GM19025 (cell line): ENCODE measurements around the gene ADGRL2.
"Not testable (repeated sequence)": the region's sequence is repeated elsewhere in the genome, so short reads cannot be mapped to it uniquely, and the experiment has no call there.

Experiments
- ATAC-seq: cut with Tn5 transposase; IDR thresholded peaks from one replicate; pipeline ENCODE4 v1.9.1; 2021; ENCODE audit warnings: mild to moderate bottlenecking, low read depth, moderate library complexity; ENCODE audit not compliant: unreplicated experiment

ADGRL2 gene

DNA sequence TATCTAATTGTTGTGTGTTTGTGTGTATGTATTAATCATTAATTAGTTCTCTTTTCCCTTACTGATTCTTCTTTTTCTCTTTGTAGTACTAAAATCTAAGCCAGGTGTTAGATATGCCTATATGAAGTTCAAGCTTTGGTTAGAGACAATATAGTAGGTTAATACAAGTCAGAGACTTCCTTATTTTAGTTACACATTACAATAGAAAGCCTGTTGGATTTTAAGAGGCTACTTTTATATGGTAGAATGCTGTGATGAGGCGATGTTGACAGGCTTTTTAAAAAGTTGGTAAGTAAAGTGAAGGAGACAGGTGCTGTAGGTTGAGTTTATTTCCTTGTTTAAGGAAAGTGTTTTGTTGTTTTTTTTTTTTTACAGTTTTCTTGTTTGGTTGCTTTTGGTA is 45.9 kb downstream of the ADGRL2 start:
- ATAC-seq = no peak

DNA sequence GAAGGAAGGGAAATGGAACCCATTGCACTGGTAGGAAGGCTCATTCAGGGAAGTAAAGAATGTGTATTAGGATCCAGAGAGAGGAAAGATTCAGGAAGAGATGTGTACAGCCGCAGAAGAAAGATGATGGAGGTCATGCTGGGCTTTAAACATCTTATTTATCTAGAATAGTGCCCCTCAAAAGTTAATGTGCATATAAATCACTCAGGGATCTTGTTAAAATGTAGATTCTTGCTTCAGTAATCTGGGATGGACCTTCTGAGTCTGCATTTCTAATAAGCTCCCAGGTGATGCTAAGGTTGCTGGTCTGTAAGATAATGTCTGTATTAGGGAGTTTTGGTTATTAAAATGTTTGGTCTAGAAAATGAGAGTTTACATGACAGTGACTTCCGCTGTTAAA is 46.3 kb downstream of the ADGRL2 start:
- ATAC-seq = no peak

DNA sequence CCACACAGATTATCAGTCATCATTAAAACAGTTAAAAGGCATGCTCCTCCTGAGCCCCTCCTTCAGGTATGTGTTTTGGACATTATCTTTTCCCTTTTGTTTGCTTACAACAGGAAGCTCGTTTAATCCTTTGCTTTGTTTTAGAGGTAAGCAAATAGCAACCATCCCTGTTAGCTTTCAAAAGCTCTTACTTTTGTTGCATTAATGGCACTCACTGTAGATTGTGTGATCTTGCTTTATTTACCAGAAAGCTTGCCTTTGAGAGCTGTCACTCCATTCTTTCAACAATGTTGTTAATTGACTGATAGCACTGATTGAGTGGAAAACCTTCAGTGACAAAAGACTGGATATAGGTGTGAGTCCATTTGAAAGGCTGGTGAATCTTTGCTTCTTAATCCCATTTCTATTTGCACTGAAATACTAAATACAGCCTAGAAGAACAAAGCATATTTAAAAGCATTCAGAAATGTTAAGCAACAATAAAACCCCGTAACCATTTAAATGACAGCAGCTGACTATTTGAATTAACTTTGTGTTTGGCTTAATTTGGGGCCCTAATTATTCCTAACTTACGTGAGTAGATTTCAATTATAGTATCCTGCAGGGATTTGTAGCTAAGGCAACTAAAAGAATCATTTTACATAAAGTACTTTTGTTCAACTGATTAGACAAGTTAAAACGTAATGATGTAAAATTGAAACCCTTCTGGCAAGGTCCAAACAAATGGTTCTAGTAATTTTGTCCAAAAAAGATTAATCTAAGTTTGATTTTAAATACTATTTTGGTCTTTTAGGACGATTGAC is 48.3 kb downstream of the ADGRL2 start:
- no peak for ATAC-seq

DNA sequence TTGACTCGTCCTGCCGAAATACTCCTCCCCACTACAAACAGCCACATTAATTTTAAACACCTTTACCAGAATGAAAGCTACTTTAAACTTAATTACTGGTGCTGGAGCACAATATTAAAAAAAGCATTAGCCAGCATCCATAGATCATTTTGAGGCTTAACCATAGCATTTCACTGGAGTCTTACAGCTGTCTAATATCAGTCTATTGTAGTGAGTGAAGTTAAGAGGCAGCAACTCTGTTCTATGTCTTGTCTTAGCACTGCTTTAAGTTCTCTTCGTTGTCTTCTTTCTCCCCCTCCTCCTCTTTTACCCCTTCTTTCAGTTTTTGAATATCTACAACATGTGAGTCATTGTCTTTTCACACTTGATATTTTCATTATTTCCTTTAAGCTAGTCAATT is 49.3 kb downstream of the ADGRL2 start:
- ATAC-seq = no peak

DNA sequence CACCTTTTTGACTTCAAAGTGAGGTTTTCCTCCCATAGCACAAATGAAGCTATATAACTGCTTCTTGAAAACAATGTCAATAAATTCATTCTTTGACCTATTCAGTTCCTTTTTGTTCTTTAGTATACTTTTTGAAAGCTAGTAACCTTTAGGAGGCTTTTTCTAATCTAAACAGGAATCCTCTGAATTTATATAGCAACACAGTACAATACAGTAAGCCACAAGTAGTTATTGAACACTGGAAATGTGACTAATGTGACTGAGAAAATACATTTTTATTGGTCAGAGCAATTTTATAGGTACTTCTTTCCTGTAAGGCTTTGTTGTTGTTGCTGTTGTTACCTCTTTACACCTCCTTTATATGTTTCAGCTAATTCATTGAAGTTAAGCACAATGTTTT is 49.8 kb downstream of the ADGRL2 start:
- no peak for ATAC-seq

DNA sequence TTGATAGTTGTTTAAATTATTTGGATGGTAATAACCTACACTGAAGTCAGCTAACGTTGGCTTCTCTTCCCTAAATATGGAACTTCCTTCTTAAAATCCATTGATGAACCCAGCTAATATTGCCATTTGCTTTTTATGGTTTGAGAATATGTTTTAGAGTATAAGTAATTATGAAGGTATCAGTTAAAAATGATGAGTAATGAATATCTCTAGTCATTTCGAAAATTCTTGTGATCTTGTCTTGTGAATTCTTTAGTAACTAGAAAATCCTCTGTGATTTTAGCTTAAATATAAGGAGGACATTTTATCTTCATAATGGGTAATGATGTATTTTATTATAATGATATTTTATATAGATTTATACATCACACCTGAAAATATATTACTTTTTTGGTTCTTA is 50.5 kb downstream of the ADGRL2 start:
- no peak for ATAC-seq

DNA sequence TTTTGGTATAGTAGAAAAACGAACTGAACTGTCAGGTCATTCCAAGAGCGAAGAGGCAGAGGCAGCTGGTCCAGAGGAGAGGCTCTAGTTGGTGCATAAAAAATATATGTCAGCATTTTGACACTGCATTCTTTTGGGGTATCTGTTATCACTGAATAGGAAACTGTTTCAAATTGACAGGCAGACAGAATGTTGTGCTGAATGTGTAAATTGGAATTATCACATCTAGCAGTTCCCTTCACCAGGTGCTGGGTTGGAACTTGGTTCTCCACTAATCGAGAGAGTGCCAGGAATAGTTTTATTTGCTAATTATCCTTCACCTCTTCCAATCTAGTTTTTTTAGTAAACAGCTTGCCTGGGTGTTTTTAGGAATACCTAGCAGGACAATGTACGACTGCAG is 52.2 kb downstream of the ADGRL2 start:
- no peak for ATAC-seq

DNA sequence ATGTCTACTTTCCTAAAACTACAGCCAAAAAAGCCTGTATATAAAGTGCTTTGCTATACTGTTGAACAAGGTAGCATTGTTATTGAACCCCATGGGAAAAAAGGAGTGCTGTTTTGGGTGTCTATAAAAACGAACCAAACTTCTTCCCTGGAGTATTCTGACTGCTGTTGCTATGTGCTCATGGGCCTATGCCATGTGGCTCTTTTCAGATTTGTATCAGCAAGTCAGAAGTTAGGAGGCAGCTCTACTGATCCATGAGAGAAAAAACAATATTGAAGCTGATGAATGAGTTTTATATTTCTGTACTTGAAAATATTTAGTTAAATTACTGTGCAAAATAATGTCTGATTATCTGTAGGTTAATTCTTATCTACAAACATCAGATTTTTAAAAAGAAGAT is 66.5 kb downstream of the ADGRL2 start:
- ATAC-seq = no peak

DNA sequence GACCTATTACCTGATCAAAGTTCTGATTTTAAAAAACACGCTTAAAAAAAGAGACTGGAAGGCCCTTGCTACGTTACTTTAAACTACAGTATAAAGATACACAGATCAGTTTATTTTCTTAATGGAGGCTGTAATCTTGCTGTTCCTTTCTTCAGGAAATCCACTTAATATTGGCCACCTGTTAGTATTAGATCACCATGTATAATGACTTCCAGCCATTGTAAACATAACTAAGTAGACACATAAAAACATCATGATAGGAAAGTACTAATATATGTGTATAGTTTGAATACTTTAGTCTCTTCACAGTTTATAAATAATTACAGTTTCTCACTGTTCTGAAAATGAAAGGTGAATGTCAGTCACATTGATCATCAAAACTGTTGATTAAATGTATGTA is 68.6 kb downstream of the ADGRL2 start:
- ATAC-seq = no peak

DNA sequence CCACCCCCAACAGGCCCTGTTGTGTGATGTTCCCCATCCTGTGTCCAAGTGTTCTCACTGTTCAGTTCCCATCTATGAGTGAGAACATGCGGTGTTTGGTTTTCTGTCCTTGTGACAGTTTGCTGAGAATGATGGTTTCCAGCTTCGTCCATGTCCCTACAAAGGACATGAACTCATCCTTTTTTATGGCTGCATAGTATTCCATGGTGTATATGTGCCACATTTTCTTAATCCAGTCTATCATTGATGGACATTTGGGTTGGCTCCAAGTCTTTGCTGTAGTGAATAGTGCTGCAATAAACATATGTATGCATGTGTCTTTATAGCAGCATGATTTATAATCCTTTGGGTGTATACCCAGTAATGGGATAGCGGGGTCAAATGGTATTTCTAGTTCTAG is 70.4 kb downstream of the ADGRL2 start:
- ATAC-seq = not testable (repeated sequence)

DNA sequence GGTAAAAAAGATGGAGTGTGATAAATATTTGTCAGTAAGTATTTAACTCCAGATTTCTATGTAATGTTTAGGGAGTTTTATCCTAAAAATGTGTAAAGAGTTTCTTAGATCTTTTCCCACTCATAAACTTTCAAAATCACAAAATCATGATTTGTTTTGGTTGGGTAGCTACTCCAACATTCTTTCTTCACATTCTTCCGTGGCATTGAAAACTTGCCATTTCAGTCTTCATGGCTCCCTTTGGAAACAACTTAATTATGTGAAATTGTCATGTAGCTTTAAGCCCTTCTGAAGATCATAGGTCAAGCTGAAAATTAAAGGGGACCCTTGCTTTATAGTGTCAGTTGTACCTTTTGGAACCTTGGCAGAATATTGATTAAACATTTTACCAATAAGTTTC is 73.2 kb downstream of the ADGRL2 start:
- no peak for ATAC-seq

DNA sequence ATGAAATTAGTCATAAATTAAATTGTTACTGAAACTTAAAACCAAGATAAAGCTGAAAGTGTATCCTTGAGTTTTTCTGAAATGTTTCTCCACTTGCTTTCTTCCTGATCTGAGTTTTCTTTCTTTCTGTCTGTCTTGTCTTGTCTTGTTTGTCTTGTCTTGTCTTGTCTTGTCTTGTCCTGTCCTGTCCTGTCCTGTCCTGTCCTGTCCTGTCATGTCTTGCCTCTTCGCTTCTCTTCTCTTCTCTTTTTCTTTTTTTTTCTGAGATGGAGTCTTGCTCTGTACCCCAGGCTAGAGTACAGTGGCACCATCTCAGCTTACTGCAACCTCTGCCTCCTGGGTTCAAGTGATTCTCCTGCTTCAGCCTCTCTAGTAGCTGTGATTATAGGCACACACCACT is 73.7 kb downstream of the ADGRL2 start:
- ATAC-seq = no peak

DNA sequence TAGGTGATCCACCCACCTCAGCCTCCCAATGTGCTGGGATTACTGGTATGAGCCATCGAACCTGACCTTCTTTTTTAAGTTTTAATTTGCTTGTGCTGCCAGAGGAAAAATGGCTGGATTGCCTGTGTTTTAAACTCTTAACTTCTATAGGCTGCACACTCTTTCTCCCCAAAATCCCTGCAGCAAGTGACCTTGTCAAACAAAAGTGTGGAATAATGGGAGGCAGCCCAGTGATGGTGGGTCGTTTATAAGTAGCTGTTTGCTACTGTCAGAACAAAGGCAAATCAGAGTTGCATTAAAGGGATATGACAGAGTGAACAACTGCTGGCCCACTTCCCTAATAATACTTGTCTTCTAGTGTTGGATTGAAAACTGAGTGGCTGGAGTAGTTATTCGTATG is 74.2 kb downstream of the ADGRL2 start:
- ATAC-seq = no peak

DNA sequence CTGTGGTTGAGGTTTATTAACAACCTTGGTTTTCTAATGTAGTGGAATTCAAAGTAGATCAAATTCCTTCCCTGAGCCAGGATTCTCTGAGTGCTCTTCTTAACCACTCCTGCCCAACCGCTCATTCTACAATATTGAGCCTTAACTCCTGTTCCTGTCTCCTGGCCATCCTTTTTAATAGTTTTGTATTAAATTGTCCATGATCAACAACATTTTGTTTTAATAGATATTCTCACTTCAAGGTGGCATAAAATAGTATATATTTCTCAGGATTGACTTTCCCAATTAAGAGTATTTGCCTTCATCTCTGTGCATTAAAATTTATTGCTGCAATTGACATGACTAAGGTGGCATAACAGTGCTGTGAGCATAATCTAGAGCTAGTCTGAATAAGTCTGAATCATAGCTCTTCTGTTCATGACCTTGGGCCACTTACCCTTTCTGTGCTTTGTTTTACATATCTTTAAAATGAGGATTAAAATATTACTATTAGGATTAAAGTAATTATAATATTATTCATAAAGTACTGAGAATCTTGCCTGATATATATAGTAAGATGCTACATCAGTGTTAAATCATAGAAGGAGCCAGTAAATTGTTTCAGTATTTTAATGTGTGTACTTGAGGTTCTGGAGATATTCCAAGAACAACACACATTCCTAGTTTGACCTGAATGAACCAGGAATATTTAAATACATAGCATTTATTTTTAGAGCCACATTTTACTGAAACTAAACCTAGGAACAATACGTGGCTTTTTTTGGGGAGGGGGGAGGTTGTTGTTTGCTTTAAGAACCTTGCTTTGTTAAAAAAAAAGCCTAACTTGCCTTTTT is 76.4 kb downstream of the ADGRL2 start:
- no peak for ATAC-seq

DNA sequence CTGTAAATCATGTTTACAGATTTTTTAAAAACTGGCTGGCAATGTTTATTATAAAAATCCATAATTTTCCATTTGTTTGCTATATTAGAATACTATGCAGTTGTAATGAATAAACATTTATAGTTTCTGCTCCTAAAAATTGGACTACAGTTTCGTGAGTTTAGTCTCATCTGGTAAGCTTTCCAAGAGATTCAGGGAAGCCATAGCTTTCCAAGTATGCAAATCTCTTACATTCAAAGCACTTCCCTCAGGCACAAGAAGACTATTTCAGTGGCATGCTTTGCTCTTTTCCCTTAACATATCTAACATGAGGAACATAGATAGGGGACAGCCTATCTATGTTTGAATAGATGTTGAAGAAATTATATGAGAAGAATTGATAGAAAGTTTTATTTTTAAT is 77.2 kb downstream of the ADGRL2 start:
- no peak for ATAC-seq

DNA sequence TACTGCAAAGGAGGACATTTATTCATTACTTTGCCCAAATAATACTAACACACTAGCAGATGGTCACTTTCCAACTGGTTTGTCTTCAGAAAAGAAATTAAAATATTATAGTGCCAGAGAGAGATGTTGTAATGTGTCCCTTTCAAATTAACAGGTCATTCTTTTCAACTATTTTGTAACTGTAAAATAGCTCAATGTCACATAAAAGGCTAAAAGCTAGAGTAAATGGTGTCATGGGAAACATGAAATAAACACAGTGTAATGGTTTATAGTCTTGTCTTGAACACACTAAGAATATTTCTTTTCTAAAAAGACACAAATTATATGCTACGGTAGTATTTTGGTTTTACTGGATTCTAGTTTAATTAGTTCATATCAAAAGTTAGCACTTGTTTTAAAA is 77.8 kb downstream of the ADGRL2 start:
- no peak for ATAC-seq

DNA sequence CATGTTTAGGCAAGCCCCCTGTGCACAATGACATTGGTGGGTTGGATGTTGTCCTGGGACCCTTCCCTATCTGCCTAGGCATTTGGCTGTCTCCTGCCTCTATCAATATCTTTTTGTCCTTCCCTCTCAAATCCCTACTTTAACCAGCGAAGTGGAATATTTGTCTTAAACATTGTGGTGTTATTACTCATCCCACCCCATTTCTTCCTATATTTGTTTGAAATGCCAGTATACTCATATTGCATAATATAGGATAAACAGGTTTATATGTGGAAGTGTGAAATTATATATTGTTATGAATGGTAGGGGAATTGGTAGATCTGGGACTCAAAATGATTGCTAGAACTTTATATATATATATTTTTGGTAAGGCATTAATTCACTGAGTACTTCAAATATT is 80.0 kb downstream of the ADGRL2 start:
- ATAC-seq = no peak

DNA sequence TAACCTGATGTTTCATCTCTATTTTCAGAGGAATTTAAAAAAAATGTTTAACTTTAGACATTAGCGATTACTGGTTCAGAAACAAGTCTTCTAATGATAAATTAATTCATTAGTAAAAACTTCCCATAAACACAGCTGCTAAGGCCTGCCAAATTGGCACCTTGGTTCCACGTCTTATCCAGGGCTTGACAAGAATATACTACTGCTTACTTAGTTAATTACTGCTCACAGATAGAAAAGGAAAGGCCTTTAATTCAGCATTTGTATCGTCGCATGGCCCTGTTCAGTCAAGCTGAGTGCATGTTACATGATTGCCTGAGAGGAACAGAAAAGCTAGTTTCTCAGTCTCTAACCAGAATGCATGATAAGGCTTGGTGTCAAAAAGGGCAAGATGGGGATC is 84.6 kb downstream of the ADGRL2 start:
- ATAC-seq = no peak

DNA sequence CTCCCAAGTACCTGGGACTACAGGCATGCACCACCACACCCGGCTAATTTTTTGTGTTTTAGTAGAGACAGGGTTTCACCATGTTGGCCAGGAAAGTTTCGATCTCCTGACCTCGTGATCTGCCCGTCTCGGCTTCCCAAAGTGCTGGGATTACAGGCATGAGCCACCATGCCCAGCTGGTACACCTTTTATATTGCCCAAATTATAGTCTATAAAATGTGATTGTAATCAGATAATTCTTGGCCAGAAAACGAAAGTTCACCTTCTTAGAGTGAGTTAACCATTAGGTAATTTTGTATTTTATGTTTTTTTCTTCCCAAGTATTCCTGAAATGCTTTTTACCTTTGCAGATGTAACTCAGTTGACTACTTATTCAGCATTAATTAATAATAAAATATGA is 85.6 kb downstream of the ADGRL2 start:
- ATAC-seq = not testable (repeated sequence)

DNA sequence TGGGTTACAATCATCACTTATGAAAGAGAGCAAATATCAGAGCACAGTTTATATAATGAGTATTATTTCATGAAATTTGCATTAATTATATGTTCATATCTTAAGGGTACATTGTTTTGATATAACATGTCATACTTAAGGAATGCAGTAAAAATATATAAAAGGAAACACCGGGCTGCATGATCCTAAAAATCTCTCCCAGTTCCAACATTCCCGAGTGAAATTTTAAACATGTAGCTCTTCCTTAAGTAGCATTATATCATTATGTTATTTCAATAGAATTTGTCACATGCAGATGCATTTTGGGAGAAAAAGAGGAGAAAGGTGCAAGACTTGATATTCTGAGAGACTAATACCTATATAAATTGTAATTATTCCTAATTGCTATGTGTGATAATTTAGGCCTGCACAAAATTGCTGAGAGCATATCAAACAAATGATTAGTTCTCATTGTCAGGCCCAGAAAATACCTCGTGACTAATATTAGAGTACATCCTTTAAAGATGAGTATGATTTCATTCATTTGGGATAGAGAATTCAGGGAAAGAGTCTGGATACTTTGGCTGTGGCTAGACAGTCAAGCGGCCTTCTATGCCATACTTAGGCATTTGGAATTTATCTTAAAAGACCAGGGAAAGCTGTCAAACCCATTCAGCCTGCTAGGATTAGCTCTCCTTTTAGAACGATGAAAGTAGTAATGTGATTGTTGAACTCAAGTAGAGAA is 86.8 kb downstream of the ADGRL2 start:
- no peak for ATAC-seq

DNA sequence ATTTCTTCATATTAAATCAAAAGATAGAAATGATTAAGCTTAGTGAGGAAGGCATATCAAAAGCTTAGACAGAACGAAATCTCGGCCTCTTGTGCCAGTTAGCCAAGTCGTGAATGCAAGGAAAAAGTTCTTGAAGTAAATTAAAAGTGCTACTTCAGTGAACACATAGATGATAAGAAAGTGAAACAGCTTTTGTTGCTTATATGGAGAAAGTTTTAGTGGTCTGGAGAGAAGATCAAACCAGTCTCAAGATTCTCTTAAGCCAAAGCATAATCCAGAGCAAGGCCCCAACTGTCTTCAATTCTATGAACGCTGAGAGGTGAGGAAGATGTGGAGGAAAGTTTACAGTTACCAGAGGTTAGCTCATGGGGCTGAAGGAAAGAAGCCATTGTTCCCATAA is 88.4 kb downstream of the ADGRL2 start:
- no peak for ATAC-seq
